Parietal lobe (tissue), 1 donor: ENCODE data around the gene PRPH. TPM values are rescaled to one million over a fixed set of nuclear protein-coding genes. Genes with fewer than 3 reads are reported as not detected.

ENCODE experiments used
- total RNA-seq: library from RNA; depleted of rRNA; stranded (reverse); fragments of >200 nt; gene quantifications from one replicate; pipeline ENCODE4 v1.2.3, GENCODE V29; 2014

Gene PRPH
- 2.2 TPM for total RNA-seq

GRCh38 chr12:49295082-49295936, at the start of gene PRPH:
PRPH (plus strand) TSS chr12:49295147; CDS start chr12:49295201, 54 bp downstream.

GRCh38 chr12:49264873-49265792, 29.8 kb upstream of the PRPH start, which contains the start of gene TUBA1C:
TUBA1C (plus strand) TSS chr12:49265082; CDS start chr12:49265182, 100 bp downstream.

GRCh38 chr12:49322708-49323523, 28.0 kb downstream of the PRPH start, which contains the start of gene TROAP:
TROAP (plus strand) TSS chr12:49323255; CDS start chr12:49323609, 354 bp downstream.

GRCh38 chr12:49336645-49337584, 42.0 kb downstream of the PRPH start, which contains the start of gene C1QL4:
C1QL4 (minus strand) TSS chr12:49337188; CDS start chr12:49336477, 711 bp downstream.

GRCh38 chr12:49346659-49347310, 51.8 kb downstream of the PRPH start, which contains the start of gene DNAJC22:
DNAJC22 (plus strand) TSS chr12:49346888; CDS start chr12:49348873, 1,985 bp downstream.

Other genes starting within 250 kb of the PRPH start
- gene KMT2D, start 234.4 kb upstream of the PRPH start, total RNA-seq: 57.6 TPM
- 0.63 TPM for gene RHEBL1, start 225.2 kb upstream of the PRPH start, total RNA-seq
- 0.31 TPM for gene DHH, start 200.3 kb upstream of the PRPH start, total RNA-seq
- 154 TPM for gene LMBR1L, start 184.3 kb upstream of the PRPH start, total RNA-seq
- 1,288 TPM for gene TUBA1B, start 163.8 kb upstream of the PRPH start, total RNA-seq
- gene TUBA1A, start 106.1 kb upstream of the PRPH start, total RNA-seq: 9,192 TPM
- 35.7 TPM for gene TUBA1C, start 30.1 kb upstream of the PRPH start, total RNA-seq
- 2.8 TPM for gene TROAP, start 28.1 kb downstream of the PRPH start, total RNA-seq
- gene C1QL4, start 42.0 kb downstream of the PRPH start, total RNA-seq: not detected
- not detected for gene DNAJC22, start 51.7 kb downstream of the PRPH start, total RNA-seq
- gene SPATS2, start 72.3 kb downstream of the PRPH start, total RNA-seq: 59.2 TPM
- 10.3 TPM for gene KCNH3, start 243.9 kb downstream of the PRPH start, total RNA-seq